ENCODE results near the gene RIBC1.
"Not testable (repeated sequence)": the region's sequence is repeated elsewhere in the genome, so short reads cannot be mapped to it uniquely, and the experiment has no call there.

The RIBC1 gene

GRCh38 chrX:53422861-53423306 lies at the start of gene RIBC1:
TSS of gene RIBC1 (plus strand) at chrX:53422873. CDS start at chrX:53426277, 3,404 bp downstream.
- Mint-ChIP-seq H3K27ac (peak within 1 kb of the TSS; percentile 98), H3K9me3 (no peaks in the 10 kb centered on the region), H3K36me3 (peaks cover 2% of the 10 kb centered on the region), H3K4me1 (peaks cover 25% of the 10 kb centered on the region), H3K4me3 (peak within 1 kb of the TSS; percentile 97), H3K27me3 (no peaks in the 10 kb centered on the region)

GRCh38 chrX:53373307-53373706 lies 49.4 kb upstream of the RIBC1 start:
- Mint-ChIP-seq H3K27me3 (no peaks in the 10 kb centered on the region), H3K9me3 (no peaks in the 10 kb centered on the region), H3K4me1 (no peaks in the 10 kb centered on the region), H3K36me3 (no peaks in the 10 kb centered on the region), H3K27ac (peak overlapping the region; percentile 52), H3K4me3 (no peak overlapping the region)

- Mint-ChIP-seq H3K27ac (no peak overlapping the region), H3K9me3 (no peaks in the 10 kb centered on the region), H3K36me3 (no peaks in the 10 kb centered on the region), H3K27me3 (no peaks in the 10 kb centered on the region), H3K4me1 (no peaks in the 10 kb centered on the region), H3K4me3 (no peak overlapping the region)
Observed at GRCh38 chrX:53374222-53374820, 48.4 kb upstream of the RIBC1 start.

- H3K27ac Mint-ChIP-seq, result peak overlapping the region; percentile 5
- H3K36me3 Mint-ChIP-seq, result no peaks in the 10 kb centered on the region
- H3K4me1 Mint-ChIP-seq, result no peaks in the 10 kb centered on the region
- no peaks in the 10 kb centered on the region for H3K27me3 Mint-ChIP-seq
- no peak overlapping the region for H3K4me3 Mint-ChIP-seq
- no peaks in the 10 kb centered on the region for H3K9me3 Mint-ChIP-seq
Observed at GRCh38 chrX:53374923-53375322, 47.8 kb upstream of the RIBC1 start.

GRCh38 chrX:53376888-53377287 lies 45.8 kb upstream of the RIBC1 start:
- Mint-ChIP-seq H3K4me1 (no peaks in the 10 kb centered on the region), H3K36me3 (peaks cover 9% of the 10 kb centered on the region), H3K27ac (no peak overlapping the region), H3K4me3 (no peak overlapping the region), H3K9me3 (no peaks in the 10 kb centered on the region), H3K27me3 (no peaks in the 10 kb centered on the region)

GRCh38 chrX:53377464-53377863 lies 45.2 kb upstream of the RIBC1 start:
- Mint-ChIP-seq H3K4me1 (no peaks in the 10 kb centered on the region), H3K9me3 (no peaks in the 10 kb centered on the region), H3K27me3 (no peaks in the 10 kb centered on the region), H3K4me3 (no peak overlapping the region), H3K36me3 (peaks cover 9% of the 10 kb centered on the region), H3K27ac (no peak overlapping the region)

GRCh38 chrX:53379008-53379710 lies 43.5 kb upstream of the RIBC1 start:
- no peaks in the 10 kb centered on the region for H3K27me3 Mint-ChIP-seq
- no peak overlapping the region for H3K4me3 Mint-ChIP-seq
- no peaks in the 10 kb centered on the region for H3K9me3 Mint-ChIP-seq
- H3K36me3 Mint-ChIP-seq, result peaks cover 9% of the 10 kb centered on the region
- no peaks in the 10 kb centered on the region for H3K4me1 Mint-ChIP-seq
- no peak overlapping the region for H3K27ac Mint-ChIP-seq

- no peaks in the 10 kb centered on the region for H3K27me3 Mint-ChIP-seq
- peaks cover 9% of the 10 kb centered on the region for H3K36me3 Mint-ChIP-seq
- no peaks in the 10 kb centered on the region for H3K4me1 Mint-ChIP-seq
- H3K27ac Mint-ChIP-seq, result no peak overlapping the region
- H3K4me3 Mint-ChIP-seq, result no peak overlapping the region
- H3K9me3 Mint-ChIP-seq, result no peaks in the 10 kb centered on the region
Observed at GRCh38 chrX:53379747-53380146, 42.9 kb upstream of the RIBC1 start.

- Mint-ChIP-seq H3K9me3 (no peaks in the 10 kb centered on the region), H3K27ac (no peak overlapping the region), H3K27me3 (no peaks in the 10 kb centered on the region), H3K4me1 (no peaks in the 10 kb centered on the region), H3K36me3 (peaks cover 11% of the 10 kb centered on the region), H3K4me3 (no peak overlapping the region)
Observed at GRCh38 chrX:53383376-53384076, 39.1 kb upstream of the RIBC1 start.

GRCh38 chrX:53395605-53396298 lies 26.9 kb upstream of the RIBC1 start:
- no peak overlapping the region for H3K4me3 Mint-ChIP-seq
- peaks cover 5% of the 10 kb centered on the region for H3K36me3 Mint-ChIP-seq
- no peaks in the 10 kb centered on the region for H3K4me1 Mint-ChIP-seq
- H3K9me3 Mint-ChIP-seq, result no peaks in the 10 kb centered on the region
- H3K27me3 Mint-ChIP-seq, result no peaks in the 10 kb centered on the region
- peak overlapping the region; percentile 53 for H3K27ac Mint-ChIP-seq

- Mint-ChIP-seq H3K27me3 (no peaks in the 10 kb centered on the region), H3K36me3 (peaks cover 9% of the 10 kb centered on the region), H3K27ac (no peak overlapping the region), H3K4me3 (no peak overlapping the region), H3K9me3 (no peaks in the 10 kb centered on the region), H3K4me1 (no peaks in the 10 kb centered on the region)
Observed at GRCh38 chrX:53398216-53398615, 24.5 kb upstream of the RIBC1 start.

- Mint-ChIP-seq H3K27ac (no peak overlapping the region), H3K4me3 (no peak overlapping the region), H3K27me3 (no peaks in the 10 kb centered on the region), H3K9me3 (no peaks in the 10 kb centered on the region), H3K4me1 (no peaks in the 10 kb centered on the region), H3K36me3 (peaks cover 8% of the 10 kb centered on the region)
Observed at GRCh38 chrX:53403535-53403934, 19.1 kb upstream of the RIBC1 start.

GRCh38 chrX:53412446-53412845 lies 10.2 kb upstream of the RIBC1 start:
- H3K27me3 Mint-ChIP-seq, result no peaks in the 10 kb centered on the region
- no peak overlapping the region for H3K27ac Mint-ChIP-seq
- H3K4me1 Mint-ChIP-seq, result peaks cover 12% of the 10 kb centered on the region
- no peak overlapping the region for H3K4me3 Mint-ChIP-seq
- H3K9me3 Mint-ChIP-seq, result no peaks in the 10 kb centered on the region
- H3K36me3 Mint-ChIP-seq, result peaks cover 5% of the 10 kb centered on the region

- peak overlapping the region; percentile 97 for H3K4me3 Mint-ChIP-seq
- not testable (repeated sequence) for H3K27ac Mint-ChIP-seq, H3K36me3 Mint-ChIP-seq, H3K9me3 Mint-ChIP-seq, H3K27me3 Mint-ChIP-seq
- H3K4me1 Mint-ChIP-seq, result peaks cover 30% of the 10 kb centered on the region
Observed at GRCh38 chrX:53420351-53420750, 2.3 kb upstream of the RIBC1 start.

- Mint-ChIP-seq H3K36me3 (peaks cover 2% of the 10 kb centered on the region), H3K9me3 (no peaks in the 10 kb centered on the region), H3K27me3 (no peaks in the 10 kb centered on the region), H3K4me3 (peak overlapping the region; percentile 97), H3K27ac (peak overlapping the region; percentile 98), H3K4me1 (peaks cover 30% of the 10 kb centered on the region)
Observed at GRCh38 chrX:53421125-53421524, 1.5 kb upstream of the RIBC1 start.

GRCh38 chrX:53421772-53422085 lies 944 bp upstream of the RIBC1 start:
- Mint-ChIP-seq H3K27me3 (no peaks in the 10 kb centered on the region), H3K36me3 (peaks cover 2% of the 10 kb centered on the region), H3K9me3 (no peaks in the 10 kb centered on the region), H3K4me3 (peak overlapping the region; percentile 97), H3K27ac (peak overlapping the region; percentile 98), H3K4me1 (peaks cover 30% of the 10 kb centered on the region)
